BLaER1 treated with 17β-estradiol and CSF1 and Interleukin-3, amounts not matched to agents 10 nM and 100 nM (cell line): Measurements from ENCODE around the gene DEDD.

Experiments used
- H3K27ac ChIP-seq, 11 experiments: shearing (Covaris generic); formaldehyde crosslinking; 2 replicates each; pipeline ENCODE4 v1.8.1; 2022
- H3K27me3 ChIP-seq, 11 experiments: shearing (Covaris generic); formaldehyde crosslinking; 2 replicates each; pipeline ENCODE4 v1.8.1; 2022
- H3K36me3 ChIP-seq, 11 experiments: shearing (Covaris generic); formaldehyde crosslinking; 2 replicates each; pipeline ENCODE4 v1.8.1; 2022
- H3K4me1 ChIP-seq, 10 experiments: shearing (Covaris generic); formaldehyde crosslinking; 2 replicates each; pipeline ENCODE4 v1.8.1; 2022
- H3K4me2 ChIP-seq, 11 experiments: shearing (Covaris generic); formaldehyde crosslinking; 2 replicates each; pipeline ENCODE4 v1.8.1; 2022
- H3K4me3 ChIP-seq, 10 experiments: shearing (Covaris generic); formaldehyde crosslinking; 2 replicates each; pipeline ENCODE4 v1.8.1; 2022
- H3K9ac ChIP-seq, 11 experiments: shearing (Covaris generic); formaldehyde crosslinking; 2 replicates each; pipeline ENCODE4 v1.8.1; 2022
- H3K9me3 ChIP-seq, 11 experiments: shearing (Covaris generic); formaldehyde crosslinking; replicated peaks in 1 of 11; 2 replicates each; pipeline ENCODE4 v1.8.1; 2022
- H4K20me1 ChIP-seq, 11 experiments: shearing (Covaris generic); formaldehyde crosslinking; 2 replicates each; pipeline ENCODE4 v1.8.1; 2022
- Cebpa-rat ChIP-seq, 11 experiments: shearing (Covaris generic); IDR thresholded peaks; 2 replicates each; pipeline ENCODE4 v1.8.1; 2022

DEDD gene

GRCh38 chr1:161082996-161083747 lies 49.3 kb downstream of the DEDD start:
- Histone ChIP-seq H3K9me3 (no peaks in the 10 kb centered on the region), H3K27me3 (no peaks in the 10 kb centered on the region), H3K4me3 (peak overlapping the region in 1 of 10 experiments; percentile 38; a peak in 1 of 20 replicates), H3K4me2 (peak overlapping the region in 6 of 11 experiments; percentile 41 to 84 (median 74); a peak in 12 of 22 replicates), H3K27ac (peak overlapping the region in 5 of 11 experiments; percentile 41 to 86 (median 74); a peak in 11 of 22 replicates), H4K20me1 (no peaks in the 10 kb centered on the region), H3K4me1 (peaks cover 0 to 90% (median 22%) of the 10 kb centered on the region in 10 experiments; a peak in 13 of 20 replicates), H3K36me3 (no peaks in the 10 kb centered on the region), H3K9ac (peak overlapping the region in 6 of 11 experiments; percentile 5 to 66 (median 46); a peak in 7 of 22 replicates)
- peak in 3 of 11 experiments; percentile 56 to 84 (median 77); a peak in 6 of 22 replicates for TF ChIP-seq Cebpa-rat (IDR thresholded peaks at IDR 0.05)

DNA sequence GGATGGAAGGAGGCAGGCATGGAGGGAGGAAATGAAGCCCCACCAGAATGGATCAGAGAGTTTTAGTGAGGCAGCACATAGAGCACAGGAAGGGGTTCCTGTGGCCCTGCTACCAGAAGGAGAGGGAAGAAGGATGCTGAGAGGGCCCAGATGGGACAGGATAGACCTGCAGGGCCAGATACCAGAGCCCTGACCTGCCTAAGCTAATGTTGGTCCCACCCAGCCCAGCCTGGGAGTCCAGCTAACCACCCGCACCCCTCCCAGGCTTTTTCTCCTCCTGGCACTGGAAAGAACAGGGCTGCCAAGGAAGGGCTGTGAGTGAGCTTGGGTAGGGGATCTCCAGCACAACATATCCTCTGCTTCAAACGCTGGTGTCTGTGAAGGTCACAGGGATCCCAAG lies 50.0 kb downstream of the DEDD start:
- Histone ChIP-seq H3K4me1 (peaks cover 0 to 83% (median 22%) of the 10 kb centered on the region in 10 experiments; a peak in 13 of 20 replicates), H3K36me3 (no peaks in the 10 kb centered on the region), H4K20me1 (no peaks in the 10 kb centered on the region), H3K27ac (peak overlapping the region in 5 of 11 experiments; percentile 41 to 86 (median 74); a peak in 7 of 22 replicates), H3K4me3 (no peak overlapping the region), H3K9ac (peak overlapping the region in 1 of 11 experiments; percentile 66; a peak in 2 of 22 replicates), H3K4me2 (peak overlapping the region in 5 of 11 experiments; percentile 69 to 84 (median 75); a peak in 10 of 22 replicates), H3K27me3 (no peaks in the 10 kb centered on the region), H3K9me3 (no peaks in the 10 kb centered on the region)
- no peak for TF ChIP-seq Cebpa-rat (IDR thresholded peaks at IDR 0.05)

DNA sequence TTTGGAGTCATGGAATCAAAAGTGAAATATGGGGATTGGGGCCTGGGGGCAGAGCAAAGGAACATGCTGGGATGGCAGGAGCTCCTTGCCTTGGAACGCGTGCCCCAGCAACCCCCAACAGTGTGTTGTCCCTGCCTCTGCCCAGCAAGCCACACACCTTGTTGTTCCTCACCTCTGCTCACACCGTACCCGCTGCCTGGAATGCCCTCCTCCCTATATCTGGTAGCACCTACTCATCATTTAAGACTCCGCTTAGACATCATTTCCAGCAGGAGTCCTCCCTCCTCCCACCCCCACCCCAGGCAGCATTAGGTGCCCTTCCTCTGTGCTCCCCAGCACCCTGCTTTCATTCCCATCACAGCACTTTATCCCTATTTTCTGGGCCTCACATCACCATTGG lies 50.9 kb downstream of the DEDD start:
- Histone ChIP-seq H3K27ac (peak overlapping the region in 2 of 11 experiments; percentile 4 to 17; a peak in 1 of 22 replicates), H3K9ac (no peak overlapping the region; a peak in 1 of 22 replicates), H3K4me2 (peak overlapping the region in 5 of 11 experiments; percentile 6 to 80 (median 66); a peak in 7 of 22 replicates), H3K4me1 (peaks cover 0 to 74% (median 22%) of the 10 kb centered on the region in 10 experiments; a peak in 13 of 20 replicates), H3K4me3 (no peak overlapping the region), H3K9me3 (no peaks in the 10 kb centered on the region), H3K27me3 (no peaks in the 10 kb centered on the region), H4K20me1 (no peaks in the 10 kb centered on the region), H3K36me3 (no peaks in the 10 kb centered on the region)
- TF ChIP-seq Cebpa-rat (IDR thresholded peaks at IDR 0.05): no peak

DNA sequence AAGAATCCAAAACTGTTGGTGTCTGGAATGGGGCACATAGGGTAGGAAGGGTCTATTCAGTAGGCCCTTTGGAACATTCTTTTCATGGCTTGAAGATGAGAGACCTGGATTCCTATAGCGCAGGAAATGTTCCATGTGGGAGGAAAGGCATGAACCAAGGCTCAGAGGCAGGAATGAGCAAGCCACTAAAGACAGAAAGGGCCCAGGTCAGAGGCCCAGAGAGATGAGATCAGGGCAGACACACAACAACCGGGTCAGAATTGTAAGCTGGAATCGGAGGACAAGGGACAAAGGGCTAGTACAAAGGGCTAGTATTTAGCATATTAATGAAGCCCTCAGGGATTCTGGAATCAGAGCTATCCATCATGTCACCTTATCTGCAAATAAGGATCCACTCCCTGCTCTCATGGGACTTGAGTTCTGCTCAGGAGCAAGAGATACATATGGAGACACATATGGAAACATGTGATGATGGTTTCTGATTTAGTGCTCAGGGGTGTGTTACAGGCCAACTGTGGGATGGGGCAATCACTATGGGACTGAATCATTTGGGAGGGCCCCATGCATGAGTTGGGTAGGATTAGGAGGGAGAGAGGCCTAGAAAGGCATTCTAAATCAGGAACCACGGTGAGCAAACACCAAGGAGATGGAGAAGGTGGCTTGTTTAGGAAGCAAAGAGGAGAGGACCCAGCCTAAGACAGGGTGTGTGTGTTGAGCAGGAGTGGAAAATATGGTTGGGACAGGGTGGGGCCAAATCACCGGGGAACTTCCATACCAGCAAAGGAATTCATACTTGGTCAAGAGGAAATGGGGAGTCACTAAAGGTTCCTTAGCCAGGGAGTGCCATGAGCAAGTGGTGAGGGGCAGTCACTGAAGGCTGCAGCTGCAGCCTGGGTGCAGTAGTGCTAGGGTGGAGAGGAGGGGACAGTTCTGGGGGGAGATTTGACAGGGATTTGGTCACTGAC lies 51.7 kb downstream of the DEDD start:
- no peaks in the 10 kb centered on the region for H4K20me1 ChIP-seq
- H3K36me3 ChIP-seq: no peaks in the 10 kb centered on the region
- peak overlapping the region in 5 of 11 experiments; percentile 6 to 80 (median 56); a peak in 8 of 22 replicates for H3K4me2 ChIP-seq
- TF ChIP-seq Cebpa-rat (IDR thresholded peaks at IDR 0.05): no peak
- no peaks in the 10 kb centered on the region for H3K9me3 ChIP-seq
- H3K4me1 ChIP-seq: peaks cover 0 to 66% (median 22%) of the 10 kb centered on the region in 10 experiments; a peak in 13 of 20 replicates
- no peak overlapping the region for H3K4me3 ChIP-seq
- H3K27ac ChIP-seq: peak overlapping the region in 2 of 11 experiments; percentile 4 to 17; a peak in 2 of 22 replicates
- H3K27me3 ChIP-seq: no peaks in the 10 kb centered on the region
- no peak overlapping the region; a peak in 1 of 22 replicates for H3K9ac ChIP-seq

- no peaks in the 10 kb centered on the region for H3K36me3 ChIP-seq
- peak overlapping the region in 3 of 11 experiments; percentile 4 to 66 (median 56); a peak in 4 of 22 replicates for H3K4me2 ChIP-seq
- H4K20me1 ChIP-seq: no peaks in the 10 kb centered on the region
- H3K9ac ChIP-seq: no peak overlapping the region
- H3K27ac ChIP-seq: no peak overlapping the region
- H3K9me3 ChIP-seq: no peaks in the 10 kb centered on the region
- no peak overlapping the region for H3K4me3 ChIP-seq
- no peak for TF ChIP-seq Cebpa-rat (IDR thresholded peaks at IDR 0.05)
- no peaks in the 10 kb centered on the region for H3K27me3 ChIP-seq
- peaks cover 0 to 58% (median 17%) of the 10 kb centered on the region in 10 experiments; a peak in 13 of 20 replicates for H3K4me1 ChIP-seq
These were observed 52.9 kb downstream of the DEDD start for GRCh38 chr1:161079436-161080110.

GRCh38 chr1:161077426-161077825 lies 55.0 kb downstream of the DEDD start:
- H3K27me3 ChIP-seq: no peaks in the 10 kb centered on the region
- H3K9me3 ChIP-seq: no peaks in the 10 kb centered on the region
- no peak overlapping the region for H3K4me2 ChIP-seq
- H3K4me3 ChIP-seq: no peak overlapping the region
- H3K4me1 ChIP-seq: peaks cover 0 to 58% (median 16%) of the 10 kb centered on the region in 10 experiments; a peak in 11 of 20 replicates
- H3K27ac ChIP-seq: no peak overlapping the region
- no peaks in the 10 kb centered on the region for H3K36me3 ChIP-seq
- H4K20me1 ChIP-seq: no peaks in the 10 kb centered on the region
- no peak for TF ChIP-seq Cebpa-rat (IDR thresholded peaks at IDR 0.05)
- no peak overlapping the region for H3K9ac ChIP-seq

DNA sequence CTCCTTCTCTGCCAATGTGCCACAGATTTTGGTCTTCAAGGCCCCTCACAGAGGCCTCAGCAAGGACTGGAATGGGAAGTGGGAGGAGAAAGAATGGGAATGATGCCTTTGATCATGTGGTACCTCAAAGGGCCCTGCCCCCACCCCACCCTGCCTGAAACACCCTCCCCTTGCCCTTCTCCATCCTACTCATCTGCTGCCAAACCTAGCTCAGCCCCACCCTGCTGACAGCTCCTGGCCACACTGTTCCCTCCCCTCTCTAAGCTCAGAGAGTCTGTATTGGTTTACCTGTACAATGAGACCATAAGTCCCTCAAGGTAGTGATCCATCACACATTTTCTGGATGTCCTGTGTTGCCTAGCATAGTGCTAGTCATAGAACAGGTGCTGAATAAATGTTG lies 56.1 kb downstream of the DEDD start:
- Histone ChIP-seq H3K36me3 (no peaks in the 10 kb centered on the region), H3K9ac (no peak overlapping the region), H3K4me1 (peaks cover 8 to 58% (median 23%) of the 10 kb centered on the region in 10 experiments), H3K27ac (no peak overlapping the region), H4K20me1 (no peaks in the 10 kb centered on the region), H3K4me3 (no peak overlapping the region), H3K4me2 (no peak overlapping the region), H3K9me3 (no peaks in the 10 kb centered on the region), H3K27me3 (no peaks in the 10 kb centered on the region)
- no peak for TF ChIP-seq Cebpa-rat (IDR thresholded peaks at IDR 0.05)

DNA sequence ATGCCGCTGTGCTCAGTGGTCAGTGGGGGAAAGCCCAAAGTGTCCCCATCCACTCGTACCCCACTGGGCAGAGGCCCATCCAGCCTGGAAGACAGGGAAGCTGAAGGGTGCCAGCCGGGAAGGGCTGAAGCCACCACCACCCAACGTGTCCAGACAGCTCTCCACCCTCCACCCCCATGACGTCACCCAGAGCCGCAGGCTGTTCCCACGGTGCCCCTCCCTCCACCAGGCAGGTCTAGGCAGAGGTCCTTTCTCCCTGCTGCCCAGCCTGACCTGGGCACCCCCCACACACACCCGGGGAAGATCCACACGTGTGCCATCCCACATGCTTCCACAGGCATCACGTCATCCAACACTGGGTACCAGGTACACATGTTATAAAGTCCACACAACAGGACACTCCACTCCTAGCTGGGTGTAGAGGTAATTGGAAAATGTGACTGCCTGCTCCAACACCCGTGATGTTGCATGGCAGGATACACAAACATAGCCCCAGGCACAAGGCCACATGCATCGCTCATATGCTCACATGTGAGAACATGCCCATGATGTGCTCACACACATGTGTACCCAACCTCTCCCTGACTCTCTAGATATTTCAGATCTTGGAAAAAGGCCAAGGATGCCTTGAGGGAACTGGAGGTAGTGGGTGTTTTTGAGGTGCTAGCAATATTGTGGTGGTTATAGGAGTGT lies 57.6 kb downstream of the DEDD start:
- no peak for TF ChIP-seq Cebpa-rat (IDR thresholded peaks at IDR 0.05)
- Histone ChIP-seq H3K27ac (no peak overlapping the region; a peak in 1 of 22 replicates), H3K9ac (no peak overlapping the region), H4K20me1 (no peaks in the 10 kb centered on the region), H3K27me3 (no peaks in the 10 kb centered on the region), H3K36me3 (no peaks in the 10 kb centered on the region), H3K4me2 (peak overlapping the region in 4 of 11 experiments; percentile 16 to 61 (median 50); a peak in 4 of 22 replicates), H3K4me3 (no peak overlapping the region), H3K9me3 (peaks cover 0 to 9% (median 6%) of the 10 kb centered on the region in 11 experiments; a peak in 5 of 22 replicates), H3K4me1 (peaks cover 24 to 58% (median 36%) of the 10 kb centered on the region in 10 experiments)
